Liver (tissue), 9 donors: Measurements from ENCODE around the gene OR2C1. TPM values are rescaled to one million over a fixed set of nuclear protein-coding genes. Genes with fewer than 3 reads are reported as not detected.
A peak's percentile ranks its signal among the peaks of the same experiment; 100 is the strongest.

ENCODE experiments used
- DNase-seq: peaks from one replicate; pipeline ENCODE4 v3.0.0-alpha.2; 2017; ENCODE audit warnings: low spot score
- H3K27ac ChIP-seq, 2 donors: one replicate each; pipeline ENCODE4 v1.7.0; 2013; ENCODE audit warnings: inconsistent platforms in 2 of 2, low read length in 2 of 2, control low read depth in 1 of 2, low read depth in 1 of 2, mild to moderate bottlenecking in 1 of 2
- H3K27me3 ChIP-seq, 4 donors: one replicate each; pipeline versions ENCODE4 v1.6.1 to v1.7.0; 2013; ENCODE audit warnings: low read length in 3 of 4, inconsistent platforms in 1 of 4, mild to moderate bottlenecking in 1 of 4, moderate library complexity in 1 of 4; ENCODE audit not compliant: control insufficient read depth in 4 of 4, insufficient read depth in 4 of 4
- H3K36me3 ChIP-seq, 4 donors: one replicate each; pipeline versions ENCODE4 v1.6.1 to v1.7.0; 2013; ENCODE audit warnings: low read length in 3 of 4, mild to moderate bottlenecking in 3 of 4, low read depth in 1 of 4, moderate library complexity in 1 of 4; ENCODE audit not compliant: control insufficient read depth in 4 of 4, insufficient read depth in 3 of 4
- H3K4me1 ChIP-seq, 4 donors: one replicate each; pipeline versions ENCODE4 v1.6.1 to v1.7.0; 2013; ENCODE audit warnings: low read length in 3 of 4, mild to moderate bottlenecking in 3 of 4, moderate library complexity in 1 of 4; ENCODE audit not compliant: control insufficient read depth in 4 of 4, insufficient read depth in 4 of 4
- H3K4me3 ChIP-seq, 3 donors: one replicate each; pipeline versions ENCODE4 v1.6.1 to v1.7.0; 2013; ENCODE audit warnings: low read length in 3 of 3, control low read depth in 1 of 3, low read depth in 1 of 3, mild to moderate bottlenecking in 1 of 3
- H3K9ac ChIP-seq, 2 donors: one replicate each; pipeline ENCODE4 v1.7.0; 2013; ENCODE audit warnings: low read length in 2 of 2, mild to moderate bottlenecking in 2 of 2, moderate library complexity in 2 of 2, control low read depth in 1 of 2, low read depth in 1 of 2
- H3K9me3 ChIP-seq, 4 donors: one replicate each; pipeline versions ENCODE4 v1.6.1 to v1.7.0; 2013; ENCODE audit warnings: low read length in 3 of 4; ENCODE audit not compliant: control insufficient read depth in 4 of 4
- CTCF ChIP-seq: fragments of 150-350 bp; IDR thresholded peaks from 2 replicates; pipeline ENCODE4 v1.5.1; 2017; ENCODE audit warnings: improper control_type of control experiment, low read depth, low read length; ENCODE audit not compliant: missing input control
- EGR1 ChIP-seq, 2 donors: IDR thresholded peaks; 2 replicates each; pipeline ENCODE4 v1.6.1; 2016 to 2018; ENCODE audit warnings: antibody characterized with exemption in 2 of 2, low read depth in 2 of 2
- FOXA1 ChIP-seq: IDR thresholded peaks from 2 replicates; pipeline ENCODE4 v1.6.1; 2016; ENCODE audit warnings: antibody characterized with exemption
- FOXA2 ChIP-seq: IDR thresholded peaks from 2 replicates; pipeline ENCODE4 v1.6.1; 2016; ENCODE audit warnings: antibody characterized with exemption
- GABPA ChIP-seq, 2 donors: IDR thresholded peaks in 1 of 2; conservative IDR thresholded peaks in 1 of 2; 2 replicates each; pipeline ENCODE4 v1.6.1; 2016; ENCODE audit warnings: antibody characterized with exemption in 2 of 2, mild to moderate bottlenecking in 1 of 2, moderate library complexity in 1 of 2
- HNF4A ChIP-seq, 2 donors: conservative IDR thresholded peaks; 2 replicates each; pipeline ENCODE4 v1.6.1; 2016; ENCODE audit warnings: antibody characterized with exemption in 2 of 2, mild to moderate bottlenecking in 2 of 2
- HNF4G ChIP-seq: IDR thresholded peaks from 2 replicates; pipeline ENCODE4 v1.6.1; 2016; ENCODE audit warnings: antibody characterized with exemption
- JUND ChIP-seq, 2 donors: IDR thresholded peaks; 2 replicates each; pipeline ENCODE4 v1.6.1; 2016; ENCODE audit warnings: antibody characterized with exemption in 2 of 2
- MAX ChIP-seq: IDR thresholded peaks from 2 replicates; pipeline ENCODE4 v1.6.1; 2016; ENCODE audit warnings: antibody characterized with exemption
- NR2F2 ChIP-seq: IDR thresholded peaks from 2 replicates; pipeline ENCODE4 v1.6.1; 2016; ENCODE audit warnings: antibody characterized with exemption
- RAD21 ChIP-seq, 2 donors: IDR thresholded peaks; 2 replicates each; pipeline ENCODE4 v1.6.1; 2016; ENCODE audit warnings: antibody characterized with exemption in 2 of 2, mild to moderate bottlenecking in 2 of 2
- REST ChIP-seq: IDR thresholded peaks from 2 replicates; pipeline ENCODE4 v1.6.1; 2016; ENCODE audit warnings: antibody characterized with exemption, mild to moderate bottlenecking
- RXRA ChIP-seq, 2 donors: IDR thresholded peaks; 2 replicates each; pipeline ENCODE4 v1.6.1; 2017 to 2018; ENCODE audit warnings: antibody characterized with exemption in 2 of 2, mild to moderate bottlenecking in 1 of 2
- SP1 ChIP-seq: IDR thresholded peaks from 2 replicates; pipeline ENCODE4 v1.6.1; 2018; ENCODE audit warnings: antibody characterized with exemption, mild to moderate bottlenecking
- TAF1 ChIP-seq: conservative IDR thresholded peaks from 2 replicates; pipeline ENCODE4 v1.6.1; 2016; ENCODE audit warnings: antibody characterized with exemption, mild to moderate bottlenecking
- YY1 ChIP-seq: IDR thresholded peaks from 2 replicates; pipeline ENCODE4 v1.6.1; 2016; ENCODE audit warnings: antibody characterized with exemption, mild to moderate bottlenecking
- ZBTB33 ChIP-seq: IDR thresholded peaks from 2 replicates; pipeline ENCODE4 v1.6.1; 2016; ENCODE audit warnings: antibody characterized with exemption
- WGBS: extraction: QIAGEN DNeasy Blood & Tissue Kit; methylation state at CpG from one replicate; pipeline ENCODE4 v1.1.7; 2013; 5-methylcytosine and 5-hydroxymethylcytosine counted together
- polyA plus RNA-seq, 2 donors: library from polyadenylated mRNA; stranded (reverse) in 1 of 2; unstranded in 1 of 2; fragments of 200-250 nt in 1 of 2; fragments of >200 nt in 1 of 2; fragmentation: Nextera tagmentation in 1 of 2; extraction: Ambion mirVana in 1 of 2; gene quantifications; one replicate each; pipeline versions ENCODE4 v1.2.1 to v1.2.3, GENCODE V29; 2013 to 2015
- total RNA-seq, 2 donors: library from RNA; depleted of rRNA; stranded (reverse); fragments of >200 nt; gene quantifications; one replicate each; pipeline ENCODE4 v1.2.3, GENCODE V29; 2014
- TF ChIP-seq, protein P1 (sequence below): IDR thresholded peaks from 2 replicates; pipeline ENCODE4 v1.6.1; 2016; ENCODE audit warnings: antibody characterized with exemption
- donor health status: healthy.
- donor health status: healthy.
- donor health status: healthy.
- donor health status: healthy.
- donor health status: healthy.

Gene OR2C1
- total and polyA plus RNA-seq, 4 donors, result 0.08 to 0.19 TPM; not detected in 2

DNA sequence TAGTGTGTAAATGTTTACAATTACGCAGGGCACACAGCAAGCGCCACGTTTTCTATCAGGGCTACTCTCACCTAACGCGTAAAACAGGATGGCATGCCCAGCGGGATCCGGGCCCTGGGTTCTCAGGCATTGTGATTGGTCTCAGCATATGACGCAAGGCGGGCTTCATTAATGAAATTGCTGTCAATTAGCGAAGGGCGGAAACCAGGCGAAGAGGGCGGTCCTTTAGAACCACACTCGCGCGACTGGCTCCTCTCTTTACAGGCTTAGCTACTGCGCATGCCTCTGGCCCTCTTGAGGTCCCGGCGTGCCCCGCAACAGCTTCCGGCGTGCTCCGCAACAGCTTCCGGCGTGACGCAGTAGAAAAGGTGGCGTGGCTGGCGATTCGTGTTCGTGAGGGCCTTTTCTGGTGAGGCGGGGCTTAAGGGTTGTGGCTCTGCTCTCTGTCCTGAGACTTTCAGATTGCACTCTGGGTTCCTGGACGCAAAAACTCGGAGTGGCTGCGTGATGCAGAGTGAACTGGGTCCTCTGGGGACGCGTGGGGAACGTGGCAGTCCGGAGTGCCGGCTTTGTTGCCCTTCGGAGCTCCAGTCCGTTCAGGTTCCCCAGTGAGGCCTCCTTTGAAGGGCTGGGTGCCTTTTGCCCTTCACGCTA is 9.2 kb downstream of the OR2C1 start:
- DNase-seq, result peak; percentile 76
- Histone ChIP-seq H3K4me3 (peak overlapping the region; percentile 41 to 81 (median 71)), H3K36me3 (no peaks in the 10 kb centered on the region), H3K27me3 (peaks cover 0 to 3% (median 0%) of the 10 kb centered on the region in 4 donors), H3K9me3 (peaks cover 12 to 26% (median 24%) of the 10 kb centered on the region in 4 donors), H3K9ac (no peak overlapping the region), H3K27ac (peak overlapping the region; percentile 45 to 48), H3K4me1 (peaks cover 0 to 3% (median 0%) of the 10 kb centered on the region in 4 donors)
- TF ChIP-seq TAF1 (no peak), RAD21 (IDR thresholded peaks at IDR 0.05) (no peak), MAX (peak; percentile 31), FOXA1 (no peak), GABPA (IDR thresholded peaks at IDR 0.05 in 1 of 2, conservative IDR thresholded peaks at IDR 0.05 in 1 of 2) (peak; percentile 83 to 96), YY1 (no peak), RXRA (IDR thresholded peaks at IDR 0.05) (no peak), EGR1 (IDR thresholded peaks at IDR 0.05; ENCODE audit: low read depth in 2 of 2) (no peak), SP1 (no peak), NR2F2 (no peak), ZBTB33 (peak; percentile 80), HNF4A (conservative IDR thresholded peaks at IDR 0.05) (no peak), FOXA2 (no peak), CTCF (no peak)
- 19% methylated on average over 42 of the region's 42 CpGs for WGBS

- Histone ChIP-seq H3K9ac (no peak overlapping the region), H3K4me1 (peaks cover 0 to 3% (median 0%) of the 10 kb centered on the region in 4 donors), H3K9me3 (peaks cover 13 to 19% (median 18%) of the 10 kb centered on the region in 4 donors), H3K4me3 (peak overlapping the region in 1 of 3 donors; percentile 5), H3K36me3 (peaks cover 0 to 2% (median 0%) of the 10 kb centered on the region in 4 donors), H3K27me3 (no peaks in the 10 kb centered on the region), H3K27ac (no peak overlapping the region)
- no peak for DNase-seq
- WGBS, result 91% methylated on average over 11 of the region's 11 CpGs
- no peak for TF ChIP-seq FOXA1
- no peak for TF ChIP-seq TAF1
- TF ChIP-seq YY1, result no peak
- TF ChIP-seq, protein P1, sequence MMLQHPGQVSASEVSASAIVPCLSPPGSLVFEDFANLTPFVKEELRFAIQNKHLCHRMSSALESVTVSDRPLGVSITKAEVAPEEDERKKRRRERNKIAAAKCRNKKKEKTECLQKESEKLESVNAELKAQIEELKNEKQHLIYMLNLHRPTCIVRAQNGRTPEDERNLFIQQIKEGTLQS, result no peak
- no peak for TF ChIP-seq NR2F2
- TF ChIP-seq JUND (IDR thresholded peaks at IDR 0.05), result no peak
- no peak for TF ChIP-seq RAD21 (IDR thresholded peaks at IDR 0.05)
- no peak for TF ChIP-seq REST
- no peak for TF ChIP-seq FOXA2
- TF ChIP-seq GABPA (IDR thresholded peaks at IDR 0.05 in 1 of 2, conservative IDR thresholded peaks at IDR 0.05 in 1 of 2), result no peak
- no peak for TF ChIP-seq CTCF
- TF ChIP-seq ZBTB33, result no peak
- TF ChIP-seq HNF4A (conservative IDR thresholded peaks at IDR 0.05), result no peak
- no peak for TF ChIP-seq SP1
- no peak for TF ChIP-seq HNF4G
- no peak for TF ChIP-seq RXRA (IDR thresholded peaks at IDR 0.05)
These were observed 13.4 kb downstream of the OR2C1 start for GRCh38 chr16:3369073-3369472.
